Activated naive CD4-positive, alpha-beta T cell treated with anti-CD3 and anti-CD28 coated beads, Interleukin-2, amount 50 U/mL, for 16 hours (primary cell): Measurements from ENCODE around the gene ZNF764.
"Not testable (repeated sequence)": the region's sequence is repeated elsewhere in the genome, so short reads cannot be mapped to it uniquely, and the experiment has no call there.

ENCODE experiments used
- DNase-seq: peaks from one replicate; pipeline ENCODE4 v3.0.0-alpha.2; 2020

The ZNF764 gene

DNA sequence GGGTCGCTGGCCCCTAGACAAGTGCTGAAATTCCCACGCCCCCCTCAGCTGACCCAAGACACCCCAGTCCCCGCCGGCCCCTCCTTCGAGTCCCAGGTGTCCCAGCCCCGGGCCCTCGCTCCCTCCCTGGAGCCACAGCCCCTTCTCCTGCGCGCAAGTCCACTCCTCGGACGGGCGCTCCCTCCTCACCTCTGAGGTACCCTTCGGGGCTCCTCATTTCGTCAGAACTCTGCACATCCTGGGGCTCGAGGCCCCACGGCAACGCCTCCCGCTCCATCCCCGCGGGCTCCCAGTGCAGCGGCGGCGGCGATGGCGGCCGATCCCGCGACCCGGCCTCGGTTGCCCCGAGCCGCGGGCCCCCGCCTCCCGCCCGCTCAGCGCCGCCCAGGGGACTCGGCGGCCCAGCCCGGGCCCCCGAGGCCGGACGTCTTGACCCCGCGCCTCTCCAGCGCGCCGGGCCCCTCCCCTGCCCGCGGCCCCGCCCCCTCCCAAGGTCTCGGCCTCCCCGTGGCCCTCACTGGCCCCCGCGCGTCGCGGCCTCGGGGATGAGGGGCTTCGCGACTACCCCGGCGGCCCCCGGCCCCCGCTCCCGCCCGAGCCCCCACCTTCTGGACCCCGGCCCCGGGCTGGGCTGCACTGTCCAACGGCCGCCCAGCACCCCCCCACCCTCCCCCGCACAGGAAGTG, 31.9 kb downstream of the ZNF764 start, which contains the start of gene ZNF768:
Gene ZNF768, minus strand, starts transcription at position 430 of the 686 bp plus-strand sequence. Its CDS starts 153 bp downstream, at position 277.
- peak; percentile 31 for DNase-seq

DNA sequence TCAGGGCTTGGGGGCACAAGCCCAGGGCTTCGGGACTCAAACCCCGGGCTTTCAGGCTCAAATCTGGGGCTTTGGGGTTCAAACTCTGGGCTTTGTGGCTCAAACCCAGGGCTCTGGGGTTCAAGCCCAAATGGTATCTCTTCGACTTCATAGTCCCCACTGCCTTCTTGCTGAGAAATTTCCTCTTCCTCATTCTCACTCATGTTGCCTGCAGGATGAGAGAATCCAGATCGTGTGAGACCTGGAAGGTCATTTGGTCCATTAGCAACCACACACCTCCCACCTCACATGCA, 32.4 kb downstream of the ZNF764 start:
- no peak for DNase-seq

DNA sequence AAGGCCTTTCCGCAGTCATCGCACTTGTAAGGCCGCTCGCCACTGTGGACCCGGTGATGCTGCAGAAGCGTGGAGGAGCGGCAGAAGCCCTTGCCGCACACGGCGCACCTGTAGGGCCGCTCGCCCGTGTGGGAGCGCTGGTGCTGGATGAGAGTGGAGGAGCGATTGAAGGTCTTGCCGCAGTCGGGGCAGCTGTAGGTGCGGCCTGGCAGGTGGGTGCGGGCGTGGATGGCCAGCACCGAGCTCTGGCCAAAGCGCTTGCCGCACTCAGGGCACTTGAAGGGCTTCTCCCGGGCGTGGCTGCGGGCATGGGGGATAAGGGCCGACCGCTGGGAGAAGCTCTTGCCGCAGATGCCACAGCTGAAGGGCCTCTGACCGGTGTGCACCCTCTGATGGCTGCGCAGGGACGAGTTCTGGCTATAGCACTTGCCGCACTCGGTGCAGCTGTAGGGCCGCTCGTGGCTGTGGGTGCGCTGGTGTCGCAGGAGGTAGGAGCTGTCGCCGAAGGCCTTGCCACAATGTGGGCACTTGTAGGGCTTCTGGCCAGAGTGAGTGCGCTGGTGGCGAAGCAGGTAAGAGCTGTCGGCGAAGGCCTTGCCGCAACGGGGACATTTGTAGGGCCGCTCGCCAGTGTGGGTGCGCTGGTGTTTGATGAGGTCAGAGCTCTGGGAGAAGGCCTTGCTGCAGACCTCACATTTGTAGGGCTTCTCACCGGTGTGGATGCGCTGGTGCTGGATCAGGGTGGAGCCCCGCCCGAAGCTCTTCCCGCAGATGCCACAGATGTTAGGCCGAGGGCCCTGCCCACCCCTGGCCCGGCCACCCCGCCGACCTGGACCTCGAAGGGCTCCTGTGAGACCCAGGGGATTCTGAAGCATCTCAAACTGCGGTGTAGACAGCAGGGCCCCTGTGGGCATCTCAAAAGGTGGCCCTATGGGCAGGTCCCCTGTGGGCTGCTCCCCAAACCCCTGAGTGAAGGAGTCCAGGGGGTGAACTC, 33.3 kb downstream of the ZNF764 start:
- no peak for DNase-seq

DNA sequence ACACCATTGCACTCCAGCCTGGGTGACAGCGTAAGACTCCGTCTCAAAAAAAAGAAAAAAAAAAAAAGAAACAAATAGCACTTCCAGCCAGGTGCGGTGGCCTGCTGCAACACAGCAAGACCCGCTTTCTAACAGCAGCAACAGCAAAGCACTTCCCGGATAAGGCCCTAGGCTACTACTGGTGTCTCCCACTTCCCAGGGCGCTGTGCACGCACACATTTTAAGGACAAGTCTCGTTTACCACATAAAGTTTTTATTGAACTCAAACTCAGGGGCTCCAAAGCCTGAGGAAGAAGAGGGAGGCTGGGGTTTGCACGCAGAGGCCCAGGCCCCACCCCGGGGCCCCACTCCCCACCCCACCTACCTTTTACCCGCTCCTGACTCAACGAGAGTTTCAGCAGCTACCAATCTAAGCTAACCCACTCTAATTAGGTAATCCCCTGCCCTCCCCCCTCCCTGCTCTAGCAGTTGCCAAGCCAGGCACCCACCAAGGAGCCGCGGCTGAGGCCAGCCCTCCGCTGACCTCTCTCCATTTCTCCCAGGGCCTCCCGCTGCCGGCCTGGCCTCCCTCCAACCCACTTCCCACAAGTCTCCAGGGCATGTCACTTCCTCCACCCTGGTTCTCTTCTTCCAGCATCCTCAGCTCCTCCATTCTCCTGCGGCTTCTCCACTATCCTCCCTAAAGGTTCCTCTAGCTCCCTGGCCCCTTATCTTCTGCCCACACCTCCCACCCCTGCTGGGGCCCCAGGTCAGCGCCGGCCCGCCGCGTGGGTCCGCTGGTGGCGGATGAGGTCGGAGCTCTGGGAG, 34.2 kb downstream of the ZNF764 start:
- DNase-seq: no peak

DNA sequence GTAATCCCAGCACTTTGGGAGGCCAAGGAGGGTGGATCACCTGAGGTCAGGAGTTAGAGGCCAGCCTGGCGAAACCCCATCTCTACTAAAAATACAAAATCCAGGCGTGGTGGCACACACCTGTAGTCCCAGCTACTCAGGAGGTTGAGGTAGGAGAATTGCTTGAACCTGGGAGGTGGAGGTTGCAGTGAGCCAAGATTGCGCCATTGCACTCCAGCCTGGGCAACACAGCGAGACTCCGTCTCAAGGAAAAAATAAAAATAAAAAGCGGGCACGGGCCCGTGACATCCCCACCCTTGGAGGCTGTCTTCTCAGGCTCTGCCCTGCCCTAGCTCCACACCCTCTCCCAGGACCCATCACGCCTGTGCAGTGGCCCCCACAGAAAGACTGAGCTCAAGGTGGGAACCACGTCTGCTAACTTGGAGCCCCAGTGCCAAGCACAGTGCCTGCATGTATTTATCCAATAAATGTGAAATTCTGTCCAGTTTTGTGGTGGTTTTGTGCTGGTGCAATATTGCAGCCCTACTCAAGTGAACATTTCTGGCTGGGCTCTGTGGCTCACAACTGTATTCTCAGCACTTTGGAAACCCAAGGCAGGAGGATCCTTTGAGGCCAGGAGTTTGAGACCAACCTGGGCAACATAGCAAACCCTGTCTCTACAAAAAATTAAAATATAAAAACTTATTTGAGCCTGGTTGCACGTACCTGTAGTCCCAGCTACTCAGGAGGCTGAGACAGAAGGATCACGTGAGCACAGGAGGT, 35.3 kb downstream of the ZNF764 start:
- DNase-seq: not testable (repeated sequence)

DNA sequence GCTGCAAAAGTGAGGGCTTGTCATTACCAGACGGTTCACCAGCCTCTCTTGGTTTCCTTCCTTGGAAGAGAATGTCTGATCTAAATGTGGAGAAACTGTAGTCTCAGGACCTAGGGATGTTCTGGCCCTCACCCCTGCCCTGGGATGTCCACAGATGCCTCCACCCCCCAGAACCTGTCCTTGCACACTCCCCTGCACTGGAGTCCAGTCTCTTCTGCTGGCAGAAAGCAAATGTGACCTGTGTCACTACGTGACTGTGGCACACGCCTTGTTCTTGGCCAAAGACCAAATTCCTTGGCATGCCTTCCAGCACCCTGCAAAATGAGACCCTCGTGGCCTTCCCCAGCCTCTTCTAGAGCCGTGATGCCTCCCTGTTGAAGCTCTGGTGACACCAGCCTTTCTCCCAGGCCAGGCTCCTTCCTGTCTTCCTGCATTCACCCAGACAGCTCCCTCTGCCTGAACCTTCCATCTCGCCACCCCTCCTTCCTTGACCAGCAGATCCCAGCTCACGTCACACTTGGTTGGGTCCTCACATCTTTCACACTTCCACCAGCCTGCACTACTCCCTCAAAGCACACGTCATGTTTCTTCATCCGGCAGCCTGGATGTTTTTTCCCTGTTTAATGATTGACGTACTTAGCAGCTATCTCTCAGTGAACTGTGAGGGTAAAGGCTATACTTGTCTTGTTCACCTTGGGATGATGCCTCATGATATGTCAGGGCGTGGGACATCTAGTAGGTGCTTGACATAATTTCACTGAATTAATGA, 36.1 kb downstream of the ZNF764 start:
- no peak for DNase-seq

DNA sequence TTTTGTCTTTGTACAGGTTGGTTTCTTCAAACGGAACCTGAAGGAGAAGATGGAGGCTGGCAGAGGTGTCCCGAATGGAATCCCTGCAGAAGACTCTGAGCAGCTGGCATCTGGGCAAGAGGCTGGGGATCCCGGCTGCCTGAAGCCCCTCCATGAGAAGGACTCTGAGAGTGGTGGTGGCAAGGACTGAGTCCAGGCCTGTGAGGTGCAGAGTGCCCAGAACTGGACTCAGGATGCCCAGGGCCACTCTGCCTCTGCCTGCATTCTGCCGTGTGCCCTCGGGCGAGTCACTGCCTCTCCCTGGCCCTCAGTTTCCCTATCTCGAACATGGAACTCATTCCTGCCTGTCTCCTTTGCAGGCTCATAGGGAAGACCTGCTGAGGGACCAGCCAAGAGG, 36.7 kb downstream of the ZNF764 start:
- DNase-seq: no peak

DNA sequence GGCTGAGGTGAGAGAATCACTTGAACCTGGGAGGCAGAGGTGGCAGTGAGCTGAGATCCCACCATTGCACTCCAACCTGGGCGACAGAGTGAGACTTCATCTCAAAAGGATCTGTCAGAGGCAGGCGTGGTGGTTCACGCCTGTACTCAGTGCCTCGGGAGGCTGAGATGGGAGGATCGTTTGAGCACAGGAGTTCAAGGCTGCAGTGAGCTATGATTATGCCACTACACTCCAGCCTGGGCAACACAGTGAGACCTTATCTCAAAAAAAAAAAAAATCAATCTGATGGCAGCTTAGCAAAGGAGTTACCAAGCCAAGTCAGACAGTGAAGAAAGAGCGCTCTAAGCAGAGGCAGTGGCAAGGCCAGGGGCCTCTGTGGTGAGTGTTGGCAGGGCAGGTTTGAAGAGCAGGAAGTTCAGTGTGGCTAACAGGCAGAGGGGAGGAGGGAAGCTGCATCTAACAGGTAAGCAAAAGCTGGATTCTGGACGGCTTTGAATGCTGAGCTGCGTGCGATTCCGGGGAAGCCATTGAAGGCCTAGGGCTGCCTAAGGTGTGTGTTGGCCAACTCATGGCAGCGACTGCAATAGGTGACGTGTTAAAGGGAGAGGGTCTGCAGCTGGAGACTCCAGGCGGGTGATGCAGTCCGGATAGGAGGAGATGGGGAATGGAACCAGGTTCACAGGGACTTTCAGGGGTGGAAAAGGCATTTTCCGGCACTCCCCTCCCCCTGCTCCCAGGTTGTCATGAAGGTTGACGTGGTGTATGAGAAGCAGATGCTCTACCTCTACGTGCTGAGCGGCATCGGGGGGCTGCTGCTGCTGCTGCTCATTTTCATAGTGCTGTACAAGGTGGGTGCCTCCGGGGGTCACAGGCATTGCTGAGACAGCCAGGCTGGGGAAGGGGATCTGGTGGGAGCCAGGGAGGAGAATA, 38.8 kb downstream of the ZNF764 start:
- no peak for DNase-seq

DNA sequence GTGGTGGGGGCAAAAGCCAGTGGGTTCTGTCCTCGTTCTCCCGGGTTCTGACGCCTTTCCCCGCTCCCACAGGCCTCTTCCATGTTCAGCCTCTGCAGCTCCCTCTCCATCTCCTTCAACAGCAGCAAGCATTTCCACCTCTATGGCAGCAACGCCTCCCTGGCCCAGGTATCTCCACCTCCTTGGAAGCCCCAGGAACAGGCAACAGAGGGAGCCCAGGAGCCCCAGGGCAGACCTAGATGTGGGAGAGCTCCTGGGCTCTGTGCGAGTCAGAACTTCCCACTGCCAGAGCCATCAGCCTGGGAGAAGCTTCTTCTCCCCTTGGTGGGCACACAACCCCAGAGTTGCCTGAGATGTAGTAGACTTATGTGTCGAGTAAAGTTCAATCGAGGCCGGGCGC, 39.6 kb downstream of the ZNF764 start:
- no peak for DNase-seq

DNA sequence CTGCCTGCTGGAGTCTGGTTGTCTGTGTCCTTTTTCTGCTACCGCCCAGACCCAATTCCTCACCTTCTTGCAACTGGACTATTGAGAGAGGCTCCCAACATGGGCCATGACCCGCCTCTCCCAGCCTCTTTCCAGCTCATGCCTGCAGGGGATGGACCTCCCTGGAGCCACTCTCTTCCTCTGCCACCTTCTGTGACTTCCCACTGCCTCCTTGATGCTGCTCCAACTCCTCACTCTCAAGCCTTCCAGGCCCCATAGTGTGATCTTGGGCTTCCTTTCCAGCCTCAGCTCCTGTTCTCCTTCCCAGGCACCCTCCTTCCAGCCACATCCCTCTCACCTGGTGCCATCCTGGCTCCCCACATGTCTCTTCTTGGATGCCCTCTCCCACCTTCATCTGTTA, 42.9 kb downstream of the ZNF764 start:
- no peak for DNase-seq

DNA sequence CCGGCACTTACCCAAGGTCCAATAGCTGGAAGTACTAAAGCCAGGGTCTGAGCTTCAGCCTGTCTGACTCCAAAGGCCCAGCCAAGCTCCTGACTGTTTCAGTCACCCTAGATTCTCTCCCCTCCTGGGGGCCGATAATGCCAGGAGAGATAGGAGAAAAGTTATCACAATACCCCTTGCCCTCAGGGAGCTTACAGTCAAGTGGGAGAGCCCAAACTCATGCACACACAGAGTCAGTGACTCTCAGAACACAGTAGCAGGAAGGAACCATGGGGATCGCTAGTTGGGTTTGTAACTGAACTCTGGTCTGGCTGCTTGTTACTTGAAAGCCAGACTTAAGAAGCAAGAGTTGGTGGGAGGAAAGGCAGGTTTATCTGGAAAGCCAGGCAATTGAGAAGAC, 46.7 kb downstream of the ZNF764 start:
- DNase-seq: no peak

DNA sequence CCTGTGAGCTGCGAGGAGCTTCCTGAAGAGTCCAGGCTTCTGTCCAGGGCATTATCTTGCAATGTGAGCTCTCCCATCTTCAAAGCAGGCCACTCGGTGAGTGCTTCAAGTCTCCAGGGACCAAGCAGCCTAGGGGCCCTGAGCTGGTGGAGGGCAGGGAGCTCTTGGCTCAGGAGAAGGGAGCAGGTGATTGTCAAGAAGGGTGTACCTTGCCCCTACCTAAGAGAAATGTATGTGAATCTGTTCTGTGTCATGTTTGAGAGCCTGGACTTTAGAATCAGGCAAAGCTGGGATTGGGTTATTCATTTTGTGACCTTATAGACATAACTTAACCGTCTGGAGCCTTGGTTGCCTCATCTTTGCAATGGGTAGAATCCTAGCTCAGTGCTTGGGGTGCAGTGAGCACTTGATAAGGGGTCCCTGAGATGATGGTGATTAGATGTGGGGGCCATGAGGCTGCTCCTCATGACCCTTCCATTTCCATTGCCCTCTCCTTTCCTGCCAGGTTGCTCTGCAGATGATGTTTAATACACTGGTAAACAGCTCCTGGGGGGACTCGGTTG, 47.7 kb downstream of the ZNF764 start:
- no peak for DNase-seq

DNA sequence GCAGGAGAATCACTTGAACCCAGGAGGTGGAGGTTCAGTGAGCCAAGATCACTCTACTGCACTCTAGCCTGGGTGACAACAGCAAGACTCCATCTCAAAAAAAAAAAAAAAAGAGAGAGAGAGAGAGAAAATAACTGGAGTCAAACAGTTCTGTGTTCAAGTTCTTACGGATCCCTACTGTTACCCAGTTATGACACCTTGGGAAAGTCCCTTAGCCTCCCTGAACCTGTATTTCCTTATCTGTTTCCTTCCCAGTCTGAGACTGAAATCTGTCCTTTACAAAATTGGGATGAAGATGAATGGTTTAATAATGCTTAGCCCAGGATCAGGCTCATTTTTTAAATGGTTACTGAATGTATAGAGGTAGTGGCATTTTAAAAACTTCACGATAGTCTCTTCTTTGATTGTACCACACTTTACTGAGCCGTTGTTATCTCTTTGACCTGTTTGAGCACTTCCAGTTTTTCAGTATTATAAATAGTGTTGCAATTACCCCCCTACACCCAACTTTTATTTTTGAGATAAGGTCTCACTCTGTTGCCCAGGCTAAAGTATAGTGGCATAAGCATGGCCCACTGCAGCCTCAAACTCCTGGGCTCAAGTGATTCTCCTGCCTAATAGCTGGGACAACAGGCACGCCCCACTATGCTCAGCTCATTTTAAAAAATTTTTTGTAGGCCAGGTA, 49.0 kb downstream of the ZNF764 start:
- no peak for DNase-seq
